Stomach smooth muscle (tissue), 2 donors: ENCODE measurements around the gene FBF1.
A peak's percentile ranks its signal among the peaks of the same experiment; 100 is the strongest.
"Not testable (repeated sequence)": the region's sequence is repeated elsewhere in the genome, so short reads cannot be mapped to it uniquely, and the experiment has no call there.

ENCODE experiments used
- H3K27ac ChIP-seq: one replicate; pipeline ENCODE4 v1.7.0; 2013; ENCODE audit warnings: mild to moderate bottlenecking, low read length, inconsistent platforms
- H3K27me3 ChIP-seq, 2 donors: one replicate each; pipeline ENCODE4 v1.7.0; 2013; ENCODE audit warnings: low read length in 2 of 2; ENCODE audit not compliant: insufficient read depth in 2 of 2, control insufficient read depth in 1 of 2
- H3K36me3 ChIP-seq, 2 donors: one replicate each; pipeline ENCODE4 v1.7.0; 2013; ENCODE audit warnings: low read length in 2 of 2; ENCODE audit not compliant: control insufficient read depth in 2 of 2, insufficient read depth in 2 of 2
- H3K4me1 ChIP-seq: one replicate; pipeline ENCODE4 v1.7.0; 2013; ENCODE audit warnings: low read length; ENCODE audit not compliant: control insufficient read depth, insufficient read depth
- H3K4me3 ChIP-seq, 2 donors: one replicate each; pipeline ENCODE4 v1.7.0; 2013; ENCODE audit warnings: low read length in 2 of 2
- H3K9ac ChIP-seq, 2 donors: one replicate each; pipeline ENCODE4 v1.7.0; 2013; ENCODE audit warnings: low read length in 2 of 2, mild to moderate bottlenecking in 1 of 2
- H3K9me3 ChIP-seq, 2 donors: one replicate each; pipeline ENCODE4 v1.7.0; 2013; ENCODE audit warnings: low read length in 2 of 2; ENCODE audit not compliant: control insufficient read depth in 2 of 2
- donor health status: healthy.
- donor health status: Pancreatic carcinoma.

The FBF1 gene

GRCh38 chr17:75872434-75873351 is 68.1 kb downstream of the FBF1 start:
- peak overlapping the region; percentile 49 to 55 for H3K4me3 ChIP-seq
- peaks cover 4 to 12% of the 10 kb centered on the region in 2 donors for H3K36me3 ChIP-seq
- H3K27me3 ChIP-seq, result no peaks in the 10 kb centered on the region
- peak overlapping the region; percentile 93 for H3K27ac ChIP-seq
- no peaks in the 10 kb centered on the region for H3K9me3 ChIP-seq
- H3K9ac ChIP-seq, result peak overlapping the region; percentile 51 to 64
- H3K4me1 ChIP-seq, result peaks cover 70% of the 10 kb centered on the region

- Histone ChIP-seq H3K36me3 (peaks cover 2 to 12% of the 10 kb centered on the region in 2 donors), H3K4me1 (peaks cover 49% of the 10 kb centered on the region), H3K27ac (peak overlapping the region; percentile 64)
- not testable (repeated sequence) for H3K9ac ChIP-seq, H3K9me3 ChIP-seq, H3K4me3 ChIP-seq, H3K27me3 ChIP-seq
Observed at GRCh38 chr17:75870228-75870627, 70.6 kb downstream of the FBF1 start.

- H3K9ac ChIP-seq, result no peak overlapping the region
- H3K4me3 ChIP-seq, result peak overlapping the region in 1 of 2 donors; percentile 57
Observed at GRCh38 chr17:75869282-75870141, 71.3 kb downstream of the FBF1 start.

DNA sequence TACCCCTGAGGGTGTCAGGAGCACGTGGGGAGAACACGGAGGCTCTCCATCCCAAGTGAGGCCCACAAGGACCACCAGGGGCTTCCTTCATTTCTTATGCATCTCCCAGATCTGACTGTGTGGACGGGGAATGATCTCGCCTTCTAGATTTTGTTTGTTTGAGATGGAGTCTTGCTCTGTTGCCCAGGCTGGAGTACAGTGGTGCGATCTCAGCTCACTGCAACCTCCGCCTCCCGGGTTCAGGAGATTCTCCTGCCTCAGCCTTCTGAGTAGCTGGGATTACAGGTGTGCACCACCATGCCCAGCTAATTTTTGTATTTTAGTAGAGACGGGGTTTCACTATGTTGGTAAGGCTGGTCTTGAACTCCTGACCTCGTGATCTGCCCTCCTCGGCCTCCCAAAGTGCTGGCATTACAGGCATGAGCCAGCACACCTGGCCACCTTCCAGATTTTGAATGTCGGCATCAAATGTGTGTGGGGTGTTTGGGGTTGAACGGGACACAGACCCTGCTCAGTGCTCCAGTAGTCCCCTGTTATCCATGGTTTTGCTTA is 72.0 kb downstream of the FBF1 start:
- H3K27ac ChIP-seq, result peak overlapping the region; percentile 64
- not testable (repeated sequence) for H3K9me3 ChIP-seq, H3K9ac ChIP-seq, H3K36me3 ChIP-seq, H3K27me3 ChIP-seq
- peak overlapping the region in 1 of 2 donors; percentile 57 for H3K4me3 ChIP-seq
- peaks cover 44% of the 10 kb centered on the region for H3K4me1 ChIP-seq

More at GRCh38 chr17:75869282-75870141, 71.3 kb downstream of the FBF1 start:
- H3K4me1 ChIP-seq, result peaks cover 47% of the 10 kb centered on the region
- H3K9me3 ChIP-seq, result no peaks in the 10 kb centered on the region
- peaks cover 2 to 8% of the 10 kb centered on the region in 2 donors for H3K36me3 ChIP-seq
- H3K27me3 ChIP-seq, result no peaks in the 10 kb centered on the region
- H3K27ac ChIP-seq, result peak overlapping the region; percentile 64

- not testable (repeated sequence) for H3K9ac ChIP-seq, H3K36me3 ChIP-seq, H3K4me3 ChIP-seq, H3K27me3 ChIP-seq, H3K9me3 ChIP-seq
- Histone ChIP-seq H3K4me1 (peaks cover 27% of the 10 kb centered on the region), H3K27ac (peak overlapping the region; percentile 71)
Observed at GRCh38 chr17:75865404-75866188, 75.2 kb downstream of the FBF1 start.

- H3K36me3 ChIP-seq, H3K27me3 ChIP-seq, H3K9me3 ChIP-seq, H3K4me3 ChIP-seq: not testable (repeated sequence)
- Histone ChIP-seq H3K9ac (peak overlapping the region in 1 of 2 donors; percentile 42), H3K27ac (peak overlapping the region; percentile 71), H3K4me1 (peaks cover 23% of the 10 kb centered on the region)
Observed at GRCh38 chr17:75864887-75865286, 76.0 kb downstream of the FBF1 start.

GRCh38 chr17:75864448-75864871 is 76.4 kb downstream of the FBF1 start:
- H3K27me3 ChIP-seq, result no peaks in the 10 kb centered on the region
- H3K4me3 ChIP-seq, result peak overlapping the region in 1 of 2 donors; percentile 15
- H3K9ac ChIP-seq, result peak overlapping the region in 1 of 2 donors; percentile 42
- H3K36me3 ChIP-seq, result no peaks in the 10 kb centered on the region
- peaks cover 19% of the 10 kb centered on the region for H3K4me1 ChIP-seq
- H3K27ac ChIP-seq, result peak overlapping the region; percentile 71
- H3K9me3 ChIP-seq, result no peaks in the 10 kb centered on the region

- H3K9me3 ChIP-seq, result no peaks in the 10 kb centered on the region
- peaks cover 13% of the 10 kb centered on the region for H3K4me1 ChIP-seq
- no peak overlapping the region for H3K9ac ChIP-seq
- no peaks in the 10 kb centered on the region for H3K27me3 ChIP-seq
- peak overlapping the region; percentile 55 for H3K27ac ChIP-seq
- H3K4me3 ChIP-seq, result no peak overlapping the region
- H3K36me3 ChIP-seq, result no peaks in the 10 kb centered on the region
Observed at GRCh38 chr17:75861927-75862317, 78.9 kb downstream of the FBF1 start.
